Breast epithelium (tissue), 4 donors: ENCODE measurements around the gene SPEM2. TPM values are rescaled to one million over a fixed set of nuclear protein-coding genes. Genes with fewer than 3 reads are reported as not detected.
"Not testable (repeated sequence)": the region's sequence is repeated elsewhere in the genome, so short reads cannot be mapped to it uniquely, and the experiment has no call there.

Experiments used
- DNase-seq, 2 donors: peaks; one replicate each; pipeline ENCODE4 v3.0.0-alpha.2; 2019; ENCODE audit warnings: low spot score in 2 of 2
- H3K27ac ChIP-seq, 2 donors: fragments of 200-600 bp; sonication (generic) in 1 of 2; one replicate each; pipeline ENCODE4 v1.5.1; 2016 to 2019; ENCODE audit warnings: mild to moderate bottlenecking in 1 of 2
- H3K27me3 ChIP-seq, 2 donors: fragments of 200-600 bp; sonication (generic) in 1 of 2; one replicate each; pipeline versions ENCODE4 v1.5.1 to v1.6.0; 2017 to 2019; ENCODE audit warnings: control low read depth in 1 of 2, mild to moderate bottlenecking in 1 of 2
- H3K36me3 ChIP-seq: fragments of 200-600 bp; one replicate; pipeline ENCODE4 v1.5.1; 2019
- H3K4me1 ChIP-seq, 2 donors: fragments of 200-600 bp; sonication (generic); one replicate each; pipeline ENCODE4 v1.5.1; 2016 to 2019; ENCODE audit warnings: control low read depth in 1 of 2
- H3K4me3 ChIP-seq, 3 donors: fragments of 200-600 bp; sonication (generic); 1 replicate in 2 of 3; 2 replicates in 1 of 3; pipeline ENCODE4 v1.5.1; 2016 to 2019; ENCODE audit warnings: mild to moderate bottlenecking in 3 of 3, moderate library complexity in 2 of 3
- H3K9me3 ChIP-seq, 2 donors: fragments of 200-600 bp; sonication (generic) in 1 of 2; one replicate each; pipeline ENCODE4 v1.5.1; 2016 to 2019; ENCODE audit warnings: control low read depth in 1 of 2
- CTCF ChIP-seq, 3 donors: fragments of 450-650 bp; IDR thresholded peaks; one replicate each; pipeline ENCODE4 v1.5.1; 2016 to 2017; ENCODE audit warnings: antibody characterized with exemption in 3 of 3, mild to moderate bottlenecking in 3 of 3, moderate library complexity in 3 of 3
- POLR2A ChIP-seq: fragments of 450-650 bp; IDR thresholded peaks from one replicate; pipeline ENCODE4 v1.6.1; 2016; ENCODE audit warnings: antibody characterized with exemption, mild to moderate bottlenecking, moderate library complexity
- POLR2AphosphoS5 ChIP-seq, 3 donors: sonication (generic); formaldehyde crosslinking; IDR thresholded peaks; one replicate each; pipeline ENCODE4 v1.6.1; 2017; ENCODE audit warnings: antibody characterized with exemption in 3 of 3
- intact Hi-C: fragments of 100-400 bp; cut with DNase I; formaldehyde crosslinking; loops from one replicate; pipeline ENCODE4 v1.15.1; 2023; ENCODE audit warnings: low total_unique reads
- total RNA-seq, 3 donors: library from RNA; depleted of rRNA; stranded (reverse); fragments of >200 nt; gene quantifications; one replicate each; pipeline ENCODE4 v1.1.0, GENCODE V29; 2016

The SPEM2 gene
- total RNA-seq, 3 donors from 2014 or later = not detected

GRCh38 chr17:7468290-7468689 is 42.9 kb downstream of the SPEM2 start:
- no peaks in the 10 kb centered on the region for H3K4me1 ChIP-seq
- intact Hi-C loops = no loop called here
- peak overlapping the region in 1 of 2 donors; percentile 4 for H3K27ac ChIP-seq
- no peak for DNase-seq
- no peaks in the 10 kb centered on the region for H3K36me3 ChIP-seq
- TF ChIP-seq POLR2AphosphoS5 (IDR thresholded peaks at IDR 0.05) (no peak), CTCF (IDR thresholded peaks at IDR 0.05) (no peak), POLR2A (no peak)
- no peaks in the 10 kb centered on the region for H3K27me3 ChIP-seq
- H3K4me3 ChIP-seq = no peak overlapping the region
- no peaks in the 10 kb centered on the region for H3K9me3 ChIP-seq

GRCh38 chr17:7468804-7469389 is 43.5 kb downstream of the SPEM2 start:
- no peaks in the 10 kb centered on the region for H3K9me3 ChIP-seq
- H3K27ac ChIP-seq = peak overlapping the region; percentile 4 to 10
- no peaks in the 10 kb centered on the region for H3K27me3 ChIP-seq
- no peaks in the 10 kb centered on the region for H3K4me1 ChIP-seq
- intact Hi-C loops = no loop called here
- H3K4me3 ChIP-seq = no peak overlapping the region
- TF ChIP-seq POLR2A = no peak
- no peak for TF ChIP-seq POLR2AphosphoS5 (IDR thresholded peaks at IDR 0.05)
- no peak for TF ChIP-seq CTCF (IDR thresholded peaks at IDR 0.05)
- H3K36me3 ChIP-seq = no peaks in the 10 kb centered on the region
- no peak for DNase-seq

GRCh38 chr17:7469843-7470242 is 44.4 kb downstream of the SPEM2 start:
- H3K4me3 ChIP-seq, H3K27me3 ChIP-seq, H3K4me1 ChIP-seq, intact Hi-C loops, H3K36me3 ChIP-seq, H3K27ac ChIP-seq, H3K9me3 ChIP-seq, DNase-seq: not testable (repeated sequence)

GRCh38 chr17:7470457-7470973 is 45.1 kb downstream of the SPEM2 start:
- intact Hi-C loops, H3K4me3 ChIP-seq, H3K9me3 ChIP-seq, H3K27me3 ChIP-seq, DNase-seq, H3K27ac ChIP-seq, H3K4me1 ChIP-seq, H3K36me3 ChIP-seq: not testable (repeated sequence)

GRCh38 chr17:7471729-7472128 is 46.3 kb downstream of the SPEM2 start:
- Histone ChIP-seq H3K9me3 (no peaks in the 10 kb centered on the region), H3K4me1 (peaks cover 3 to 12% of the 10 kb centered on the region in 2 donors), H3K36me3 (no peaks in the 10 kb centered on the region), H3K27me3 (no peaks in the 10 kb centered on the region), H3K4me3 (no peak overlapping the region), H3K27ac (peak overlapping the region; percentile 1 to 45)
- no peak for TF ChIP-seq POLR2AphosphoS5 (IDR thresholded peaks at IDR 0.05)
- no peak for TF ChIP-seq POLR2A
- no peak for TF ChIP-seq CTCF (IDR thresholded peaks at IDR 0.05)
- intact Hi-C loops = no loop called here
- DNase-seq = no peak

- H3K4me1 ChIP-seq = peaks cover 3 to 22% of the 10 kb centered on the region in 2 donors
- intact Hi-C loops, DNase-seq, H3K36me3 ChIP-seq, H3K27me3 ChIP-seq, H3K9me3 ChIP-seq, H3K4me3 ChIP-seq: not testable (repeated sequence)
- peak overlapping the region in 1 of 2 donors; percentile 100 for H3K27ac ChIP-seq
Measured at GRCh38 chr17:7474767-7475166, 49.4 kb downstream of the SPEM2 start.
